D721Med (cell line): Measurements from ENCODE around the gene PLXDC1.

Source experiments
- DNase-seq: peaks from one replicate; pipeline ENCODE4 v3.0.0; 2011; ENCODE audit warnings: low spot score; ENCODE audit not compliant: insufficient read length
- FAIRE-seq: peaks from 2 replicates; lab custom pipeline; 2011; peaks lifted over from hg19 to GRCh38; lab: Jason Lieb, UNC
- CTCF ChIP-seq: IDR thresholded peaks from 2 replicates; pipeline ENCODE4 v1.5.1; 2012; ENCODE audit warnings: mild to moderate bottlenecking, control low read depth; ENCODE audit not compliant: insufficient read depth; ENCODE audit errors: missing control alignments

Gene PLXDC1

DNA sequence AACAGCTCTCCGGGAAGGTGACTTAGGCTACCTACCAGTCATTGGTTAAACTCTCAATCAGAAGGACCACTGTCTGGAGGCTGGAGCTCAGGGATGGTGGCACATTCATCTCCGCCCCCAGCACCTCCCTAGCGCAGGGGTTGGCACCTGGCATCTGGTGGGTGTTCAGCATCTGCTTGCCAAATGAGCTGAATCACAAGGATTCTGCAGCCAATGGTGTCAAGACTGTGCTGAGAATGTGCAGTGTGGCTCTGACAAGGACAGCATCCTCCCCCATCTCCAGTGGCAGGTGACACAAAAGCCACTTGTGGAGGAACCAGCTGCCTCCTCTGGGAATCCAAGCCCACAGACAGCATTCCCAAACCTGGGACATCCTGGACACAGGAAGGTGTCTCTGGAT is 35.2 kb downstream of the PLXDC1 start:
- DNase-seq (no peak), FAIRE-seq (no peak)
- no peak for TF ChIP-seq CTCF

DNA sequence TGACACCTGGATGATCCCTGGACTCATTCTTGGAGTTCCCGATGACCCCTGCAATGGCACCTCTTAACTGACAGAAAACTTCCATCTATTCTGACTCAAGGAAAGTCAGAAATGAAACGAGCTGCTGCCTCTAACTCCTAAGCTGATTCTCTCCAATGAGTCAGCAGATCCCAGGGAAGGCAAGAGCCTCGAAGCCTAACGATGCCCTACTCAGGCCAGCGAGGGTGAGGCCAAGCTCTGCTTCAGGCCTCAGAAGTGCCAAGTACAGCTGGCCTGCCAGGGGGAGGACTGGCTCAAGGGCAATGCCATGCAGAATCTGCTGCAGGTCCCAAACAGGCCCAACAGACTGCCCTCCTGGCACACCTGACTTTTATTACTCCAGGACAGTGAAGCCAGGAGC is 36.3 kb downstream of the PLXDC1 start:
- no peak for DNase-seq
- TF ChIP-seq CTCF, result no peak
- no peak for FAIRE-seq

GRCh38 chr17:39114723-39115122 is 36.7 kb downstream of the PLXDC1 start:
- no peak for TF ChIP-seq CTCF
- no peak for DNase-seq
- FAIRE-seq, result no peak

- no peak for TF ChIP-seq CTCF
- DNase-seq (no peak), FAIRE-seq (no peak)
Measured at GRCh38 chr17:39113871-39114270, 37.6 kb downstream of the PLXDC1 start.

GRCh38 chr17:39110435-39111136 is 40.9 kb downstream of the PLXDC1 start:
- DNase-seq (no peak), FAIRE-seq (no peak)
- no peak for TF ChIP-seq CTCF

- DNase-seq (no peak), FAIRE-seq (no peak)
- no peak for TF ChIP-seq CTCF
Measured at GRCh38 chr17:39108461-39109375, 42.7 kb downstream of the PLXDC1 start.
